HG02763 (cell line): ENCODE results near the gene SLC30A3.
"Not testable (repeated sequence)": the region's sequence is repeated elsewhere in the genome, so short reads cannot be mapped to it uniquely, and the experiment has no call there.

Experiments used
- ATAC-seq: cut with Tn5 transposase; IDR thresholded peaks from one replicate; pipeline ENCODE4 v1.9.1; 2021; ENCODE audit warnings: mild to moderate bottlenecking, moderate library complexity; ENCODE audit not compliant: unreplicated experiment

SLC30A3 gene

DNA sequence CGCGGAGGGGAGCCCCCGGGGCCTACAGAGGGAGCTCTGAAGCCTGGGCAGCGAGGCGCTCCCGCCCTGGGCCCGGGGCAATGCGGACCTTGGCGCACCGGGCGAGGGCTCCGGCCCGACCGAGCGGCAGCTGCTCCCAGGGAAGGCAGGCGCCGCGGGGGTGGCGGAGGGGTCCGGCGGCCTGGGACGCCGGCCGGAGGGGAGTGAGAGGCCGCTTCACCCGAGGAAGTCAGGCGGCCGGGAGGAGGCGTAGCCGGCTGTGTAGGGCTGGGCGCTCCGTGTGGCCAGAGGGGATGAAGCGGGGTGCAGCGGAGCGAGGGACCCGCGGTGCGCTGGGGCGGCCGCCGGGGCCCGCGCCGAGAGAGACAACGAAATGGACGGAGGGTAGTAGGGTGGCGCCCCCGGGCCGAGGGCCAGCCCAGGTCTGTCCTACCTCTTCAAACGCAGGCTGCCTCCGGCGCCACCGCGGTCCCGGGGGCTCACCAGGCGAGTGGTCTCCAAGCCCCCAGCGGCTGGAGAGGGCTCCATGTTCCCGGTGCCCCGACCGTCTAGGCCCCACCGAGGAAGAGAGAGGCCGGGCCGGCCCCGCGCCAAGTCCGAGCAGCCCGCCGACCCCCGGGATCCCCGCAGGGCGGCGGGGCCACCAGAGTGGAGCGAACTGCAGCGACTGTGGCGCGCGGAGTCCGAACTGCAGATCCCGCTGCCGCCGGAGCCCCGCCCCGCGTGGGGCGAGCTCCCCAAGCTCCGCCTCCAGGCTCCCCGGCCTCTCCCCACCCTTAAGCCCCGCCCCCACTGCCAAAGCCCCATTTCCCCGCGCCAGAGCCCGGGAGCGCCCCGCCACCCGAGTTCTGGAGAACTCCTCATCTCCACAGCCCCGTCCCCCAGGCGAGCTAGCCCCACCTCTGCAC is at the start of gene SLC30A3:
Gene SLC30A3, minus strand, starts transcription at position 669 of the 908 bp plus-strand sequence. Its CDS starts 141 bp downstream, at position 528.
- ATAC-seq: no peak

DNA sequence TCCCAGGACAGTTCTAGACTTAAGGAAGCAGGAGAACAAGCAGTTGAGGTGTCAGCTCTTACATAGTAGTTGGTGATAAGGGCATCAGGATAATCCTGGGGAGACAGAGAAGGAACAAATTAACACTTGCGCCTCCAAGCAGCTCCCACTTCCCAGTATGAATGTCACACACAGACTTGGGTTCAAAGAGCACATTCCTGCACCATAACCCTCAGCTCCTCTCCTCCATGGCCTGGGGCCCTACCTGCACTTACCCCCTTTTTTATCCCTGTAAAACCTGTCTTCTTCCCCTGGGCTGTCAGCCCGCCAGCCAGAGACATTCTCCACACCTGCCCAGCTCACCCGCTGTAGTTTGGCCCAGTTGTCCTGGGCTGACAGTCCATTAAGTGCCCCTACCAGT is 49.3 kb upstream of the SLC30A3 start:
- ATAC-seq: no peak

DNA sequence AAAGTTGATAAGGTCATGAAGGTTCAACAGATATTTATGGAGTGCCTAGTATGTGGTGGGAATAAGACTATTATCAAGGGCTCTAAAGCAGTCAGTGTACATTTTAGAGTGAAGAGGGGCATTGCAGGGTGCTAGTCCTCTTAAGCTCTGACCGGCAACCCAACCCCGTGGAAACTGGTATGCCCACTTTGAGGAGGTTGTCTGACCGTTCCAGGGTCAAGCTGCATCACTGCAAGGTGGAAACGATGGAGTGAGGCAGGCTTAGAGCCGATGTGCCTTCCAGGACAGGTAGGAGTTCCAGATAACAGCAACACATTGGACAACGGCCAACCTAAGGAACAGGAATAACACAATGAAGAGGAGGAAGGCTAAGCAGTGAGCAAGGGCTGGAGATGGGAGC is 46.8 kb upstream of the SLC30A3 start:
- no peak for ATAC-seq

DNA sequence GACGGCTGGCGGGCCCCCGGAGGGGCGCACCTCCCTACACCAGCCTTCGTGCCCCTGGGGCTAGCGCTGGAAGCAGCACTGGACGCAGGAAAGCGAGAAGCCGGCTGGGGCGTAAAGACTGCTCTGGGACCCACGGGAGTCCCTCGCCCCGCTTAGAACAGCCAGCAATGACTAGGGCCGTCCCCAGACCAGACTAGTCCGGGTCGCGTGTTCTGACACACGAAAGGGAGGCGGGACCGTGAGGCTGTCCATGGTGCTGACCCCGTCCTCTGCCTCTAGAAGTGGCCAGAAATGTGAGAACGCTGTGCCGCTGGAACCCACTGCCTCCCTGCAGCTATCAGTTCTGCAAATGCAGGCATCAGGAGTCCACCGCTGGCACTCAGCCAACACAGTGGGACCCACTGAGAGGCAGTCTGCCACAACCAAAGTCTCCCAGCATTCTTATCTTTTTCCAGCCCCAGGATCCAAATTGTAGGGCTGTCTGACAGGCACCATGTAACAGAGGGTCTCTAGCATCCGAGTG is 45.6 kb upstream of the SLC30A3 start, which contains the start of gene UCN:
Gene UCN, minus strand, starts transcription at position 87 of the 523 bp plus-strand sequence. CDS start 550 bp downstream, outside the sequence.
- ATAC-seq: no peak

DNA sequence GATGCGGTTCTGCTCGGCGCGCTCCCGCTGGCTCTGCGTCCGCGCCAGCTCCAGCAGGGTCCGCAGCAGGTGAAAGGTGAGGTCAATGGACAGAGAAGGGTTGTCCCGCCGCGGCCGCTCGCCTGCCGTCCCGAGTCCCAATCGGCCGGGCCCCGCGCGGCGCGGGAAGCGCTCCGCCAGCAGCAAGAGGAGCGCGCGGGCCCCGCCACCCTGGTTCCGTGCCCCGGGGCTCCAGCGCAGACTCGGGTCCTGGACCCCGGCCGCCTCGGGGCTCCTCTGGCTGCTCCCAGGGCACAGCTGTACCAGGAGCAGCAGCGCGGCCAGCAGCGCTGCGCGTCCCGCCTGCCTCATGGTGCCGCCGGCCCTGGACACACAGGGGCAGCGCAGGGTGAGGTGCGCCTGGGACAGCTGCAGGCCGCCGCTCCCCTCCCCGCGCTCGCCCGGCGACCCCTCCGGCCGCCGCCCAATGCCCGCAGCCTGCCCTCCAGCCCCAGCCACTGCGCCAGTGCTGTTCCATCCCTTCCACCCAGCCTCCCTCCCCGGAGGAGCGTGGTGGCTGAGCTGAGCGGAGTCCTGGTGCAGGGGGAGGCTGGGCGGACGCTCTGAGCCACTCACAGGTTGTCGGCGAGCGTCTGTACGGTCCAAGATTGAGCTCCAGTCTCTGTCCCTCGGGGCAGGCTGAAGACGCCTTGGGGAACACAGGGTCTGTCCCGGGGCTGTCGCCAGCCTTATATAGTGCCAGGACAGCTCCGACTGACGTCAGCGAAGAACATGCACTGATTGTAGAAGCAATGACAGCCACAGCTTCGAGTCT is 44.9 kb upstream of the SLC30A3 start:
- no peak for ATAC-seq

DNA sequence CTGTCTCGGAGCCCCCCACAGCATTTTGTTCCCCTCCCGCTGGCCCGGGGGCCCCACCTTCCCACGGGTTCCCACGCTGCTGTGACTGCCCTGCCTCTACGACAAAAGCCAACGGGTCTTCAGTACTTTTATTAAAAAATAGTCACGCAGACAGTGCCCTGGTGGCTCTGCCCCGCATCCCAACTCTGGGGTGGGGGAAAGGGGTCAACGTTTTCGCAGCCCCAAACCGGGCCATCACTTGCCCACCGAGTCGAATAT is 44.4 kb upstream of the SLC30A3 start:
- ATAC-seq: no peak

DNA sequence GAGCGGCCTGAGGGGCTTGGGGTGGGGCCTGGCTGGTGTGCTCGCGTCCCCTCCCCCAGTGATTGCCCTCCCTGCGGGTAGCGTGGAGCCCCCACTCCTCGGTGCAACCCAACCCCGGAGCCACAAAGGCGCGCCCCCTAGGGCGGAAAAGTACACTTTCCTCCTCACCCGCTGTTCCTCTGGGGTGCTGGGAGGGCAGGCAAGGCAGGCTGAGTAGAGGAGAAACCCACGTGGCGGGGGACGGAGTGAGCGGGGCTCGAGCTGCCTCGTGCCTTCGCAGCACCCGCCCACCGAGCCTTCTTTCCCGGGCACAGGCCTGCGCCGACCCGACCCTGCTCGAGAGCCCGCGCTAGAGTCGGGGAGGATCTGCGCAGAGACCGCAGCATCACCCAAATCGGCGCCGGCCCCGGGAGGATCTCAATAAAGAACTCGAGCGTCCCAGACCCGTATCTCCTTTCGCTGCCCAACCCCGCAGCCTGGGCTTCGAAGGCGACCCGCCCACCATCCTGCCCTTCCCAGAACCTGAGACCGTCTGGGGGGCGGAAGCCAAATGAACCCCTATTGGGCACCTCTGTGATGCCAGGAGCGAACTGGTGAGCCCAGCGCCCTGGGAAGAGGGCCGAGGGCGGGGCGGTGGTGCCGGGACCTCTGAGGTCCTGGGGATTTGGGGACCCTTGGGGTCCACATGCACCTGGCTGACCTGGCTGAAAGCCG is 43.9 kb upstream of the SLC30A3 start:
- no peak for ATAC-seq

GRCh38 chr2:27306136-27306535 is 43.3 kb upstream of the SLC30A3 start:
- ATAC-seq: no peak

DNA sequence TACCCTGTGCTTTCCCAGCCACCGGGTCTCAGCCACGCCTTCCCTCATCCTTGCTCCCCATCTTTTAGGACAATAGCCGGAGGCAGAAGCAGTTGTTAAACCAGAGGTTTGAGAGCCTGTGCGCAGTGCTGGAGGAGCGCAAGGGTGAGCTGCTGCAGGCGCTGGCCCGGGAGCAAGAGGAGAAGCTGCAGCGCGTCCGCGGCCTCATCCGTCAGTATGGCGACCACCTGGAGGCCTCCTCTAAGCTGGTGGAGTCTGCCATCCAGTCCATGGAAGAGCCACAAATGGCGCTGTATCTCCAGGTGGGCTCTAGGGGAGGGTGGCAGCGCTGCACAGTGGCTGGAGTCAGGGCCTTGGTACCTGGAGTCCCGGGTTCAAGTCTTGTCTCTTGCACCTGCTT is 42.7 kb upstream of the SLC30A3 start:
- no peak for ATAC-seq

DNA sequence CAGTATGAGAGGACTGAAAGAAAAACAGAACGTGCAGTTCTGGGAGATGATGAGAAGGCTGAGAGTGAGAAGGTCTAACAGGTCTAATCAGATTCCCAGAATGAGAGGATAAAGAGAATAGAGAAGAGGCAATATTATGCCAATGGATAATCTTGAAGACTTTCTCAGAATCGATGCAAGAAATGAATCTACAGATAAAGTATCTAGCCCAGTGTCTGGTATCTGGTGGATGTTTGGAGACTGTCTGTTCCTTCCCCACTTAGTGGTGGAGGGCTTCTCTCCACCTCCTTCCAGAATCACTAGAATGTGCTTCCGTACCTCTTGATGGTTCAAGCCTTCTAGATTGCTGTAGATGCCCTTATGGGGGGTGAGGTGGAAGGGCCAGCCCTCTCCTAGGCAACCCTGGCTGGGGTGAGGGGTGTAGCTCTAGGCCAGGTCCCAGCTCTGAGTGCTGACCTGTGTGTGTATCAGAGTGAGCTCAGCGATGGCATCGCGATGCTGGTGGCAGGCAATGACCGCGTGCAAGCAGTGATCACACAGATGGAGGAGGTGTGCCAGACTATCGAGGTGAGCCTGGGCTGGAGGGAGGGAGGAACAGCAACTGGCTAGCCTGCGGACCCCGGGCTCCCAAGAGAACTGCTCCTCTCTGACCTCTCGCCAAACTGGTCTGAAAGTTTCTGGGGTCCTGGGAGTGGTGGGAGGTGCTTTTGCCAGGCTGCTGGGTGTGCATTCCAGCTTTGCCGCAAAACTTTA is 41.8 kb upstream of the SLC30A3 start:
- no peak for ATAC-seq

GRCh38 chr2:27303093-27304025 is 40.5 kb upstream of the SLC30A3 start:
- no peak for ATAC-seq

DNA sequence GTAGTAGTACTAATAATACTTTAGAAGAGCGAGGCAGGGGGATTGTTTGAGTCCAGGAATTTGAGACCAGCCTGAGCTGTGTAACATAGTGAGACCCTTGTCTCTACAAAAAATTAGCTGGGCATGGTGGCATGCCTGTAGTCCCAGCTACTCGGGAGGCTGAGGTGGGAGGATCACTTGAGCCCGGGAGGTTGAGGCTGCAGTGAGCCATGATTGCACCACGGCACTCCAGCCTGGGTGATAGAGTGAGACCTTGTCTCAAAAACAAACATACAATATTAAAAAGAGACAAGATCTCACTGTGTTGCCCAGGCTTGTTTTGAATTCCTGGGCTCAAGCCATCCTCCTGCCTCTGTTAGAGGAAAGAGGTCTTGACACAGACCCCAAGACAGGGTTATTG is 37.8 kb upstream of the SLC30A3 start:
- not testable (repeated sequence) for ATAC-seq

DNA sequence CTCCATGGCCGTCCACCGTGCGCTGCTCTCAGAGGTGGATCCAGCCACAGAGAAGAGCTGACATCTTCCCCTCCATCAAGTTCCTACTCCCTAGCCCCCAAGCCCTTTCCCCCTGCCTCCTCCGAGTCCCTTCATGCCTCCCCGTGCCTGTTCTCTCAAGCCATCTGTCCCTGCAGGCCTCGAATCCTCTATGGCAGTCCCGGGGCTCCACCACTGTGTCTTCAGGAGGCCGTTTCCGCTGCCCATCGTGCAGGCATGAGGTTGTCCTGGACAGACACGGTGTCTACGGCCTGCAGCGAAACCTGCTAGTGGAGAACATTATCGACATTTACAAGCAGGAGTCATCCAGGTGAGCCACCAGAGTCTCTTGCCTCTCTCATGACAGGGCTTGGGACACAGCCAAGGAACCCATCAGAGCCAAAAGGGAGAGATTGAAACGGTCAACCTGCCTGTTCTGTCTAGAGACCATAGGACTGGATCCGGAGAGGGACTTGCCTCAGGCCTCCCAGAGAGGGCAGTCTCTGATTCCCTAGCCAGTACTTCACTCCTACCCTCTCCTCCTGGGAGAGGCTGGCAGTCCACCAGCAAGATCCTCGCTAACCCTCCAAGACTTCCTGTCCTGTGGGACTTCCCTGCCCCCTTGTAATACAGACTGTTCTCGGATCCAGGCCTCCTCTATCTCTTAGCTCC is 35.7 kb upstream of the SLC30A3 start:
- ATAC-seq: no peak

GRCh38 chr2:27297195-27297594 is 34.3 kb upstream of the SLC30A3 start:
- ATAC-seq: no peak

DNA sequence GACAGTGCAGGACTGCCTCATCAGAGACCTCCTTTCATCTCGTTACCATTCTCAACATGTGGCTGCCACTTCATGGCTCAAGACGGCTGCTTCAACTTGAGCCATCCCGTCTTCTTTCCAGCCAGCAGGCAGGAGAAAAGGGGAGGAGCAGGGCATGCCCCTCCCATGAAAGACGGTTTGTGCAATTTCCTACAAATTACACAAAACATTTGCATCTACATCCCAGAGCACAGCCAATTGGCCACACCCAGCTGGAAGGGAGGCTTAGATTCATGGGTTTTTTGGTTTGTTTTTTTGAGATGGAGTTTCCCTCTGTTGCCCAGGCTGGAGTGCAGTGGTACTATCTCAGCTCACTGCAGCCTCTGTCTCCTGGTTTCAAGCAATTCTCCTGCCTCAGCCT is 33.6 kb upstream of the SLC30A3 start:
- no peak for ATAC-seq

- no peak for ATAC-seq
Measured at GRCh38 chr2:27294928-27295327, 32.1 kb upstream of the SLC30A3 start.

DNA sequence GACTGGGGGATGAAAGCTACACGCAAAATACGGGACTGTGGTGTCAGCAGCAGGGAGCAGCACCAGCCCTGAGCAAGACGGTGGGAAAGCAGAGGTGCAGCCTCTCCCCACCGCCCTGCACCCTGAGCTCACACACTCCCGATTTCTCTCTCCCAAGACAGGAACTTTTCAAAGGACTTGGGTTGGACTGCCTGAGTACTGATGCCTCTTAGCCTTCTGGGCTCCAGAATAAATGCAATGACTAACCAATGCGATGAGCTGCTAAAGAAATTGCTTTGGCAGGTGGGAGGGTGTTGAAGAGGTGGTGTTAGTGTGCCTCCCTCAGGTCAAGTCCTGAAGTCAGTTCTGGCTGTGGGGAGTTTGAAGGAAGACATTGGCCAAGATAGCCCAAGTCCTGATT is 29.0 kb upstream of the SLC30A3 start:
- ATAC-seq: no peak

DNA sequence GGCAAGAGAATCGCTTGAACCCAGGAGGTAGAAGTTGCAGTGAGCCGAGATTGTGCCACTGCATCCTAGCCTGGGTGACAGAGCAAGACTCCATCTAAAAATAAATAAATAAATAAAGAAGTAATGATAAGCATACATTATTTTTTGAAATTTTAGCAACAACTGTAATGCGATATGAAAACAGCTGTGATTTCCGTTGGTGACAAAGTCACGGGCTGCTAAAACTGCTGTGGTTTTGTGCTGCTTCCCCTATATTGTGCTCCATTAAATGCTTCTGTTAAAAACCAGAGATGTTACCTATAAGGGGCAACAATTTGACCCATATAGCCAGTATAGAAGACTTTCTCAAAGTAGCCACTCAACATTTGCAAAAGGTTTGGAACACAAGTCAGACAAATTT is 27.7 kb upstream of the SLC30A3 start:
- ATAC-seq: no peak

DNA sequence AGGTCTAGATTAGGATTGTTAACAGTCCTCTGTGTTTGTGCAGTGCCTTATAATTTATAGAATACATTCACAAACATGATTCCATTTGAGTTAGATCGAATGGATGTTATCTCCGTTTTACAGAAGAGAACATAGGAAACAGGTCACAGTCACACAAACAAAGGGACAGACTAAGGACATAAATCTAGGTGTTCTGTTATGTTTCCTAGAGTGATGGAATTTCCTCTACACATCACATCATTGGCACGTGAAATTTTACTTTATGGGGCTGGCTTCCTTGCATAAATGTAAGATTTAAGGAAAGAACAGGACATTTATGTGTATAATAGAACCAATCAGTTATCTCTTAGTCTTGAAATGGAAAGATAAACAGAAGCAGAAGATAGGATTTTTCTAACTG is 25.8 kb upstream of the SLC30A3 start:
- ATAC-seq: no peak
